ENCODE results near the gene CRHR1.
"Not testable (repeated sequence)": the region's sequence is repeated elsewhere in the genome, so short reads cannot be mapped to it uniquely, and the experiment has no call there.

The CRHR1 gene

GRCh38 chr17:45847101-45847500, 63.0 kb downstream of the CRHR1 start:
- DNase-seq = no peak

- DNase-seq = no peak
Measured at GRCh38 chr17:45847747-45848146, 63.6 kb downstream of the CRHR1 start.

GRCh38 chr17:45848405-45848804, 64.3 kb downstream of the CRHR1 start:
- DNase-seq = no peak

GRCh38 chr17:45848868-45849535, 64.9 kb downstream of the CRHR1 start:
- DNase-seq = no peak

- DNase-seq = no peak
Measured at GRCh38 chr17:45849536-45849990, 65.4 kb downstream of the CRHR1 start.

GRCh38 chr17:45850011-45850410, 65.9 kb downstream of the CRHR1 start:
- DNase-seq = no peak

- DNase-seq = no peak
Measured at GRCh38 chr17:45850468-45850867, 66.3 kb downstream of the CRHR1 start.

GRCh38 chr17:45851022-45851421, 66.9 kb downstream of the CRHR1 start:
- DNase-seq = no peak

GRCh38 chr17:45851464-45851863, 67.3 kb downstream of the CRHR1 start:
- no peak for DNase-seq

- no peak for DNase-seq
Measured at GRCh38 chr17:45851873-45852272, 67.8 kb downstream of the CRHR1 start.

- DNase-seq = no peak
Measured at GRCh38 chr17:45852535-45853297, 68.6 kb downstream of the CRHR1 start.

GRCh38 chr17:45854209-45854608, 70.1 kb downstream of the CRHR1 start:
- DNase-seq = no peak

- DNase-seq = no peak
Measured at GRCh38 chr17:45855691-45856336, 71.7 kb downstream of the CRHR1 start.

- no peak for DNase-seq
Measured at GRCh38 chr17:45857977-45858708, 74.0 kb downstream of the CRHR1 start.

- no peak for DNase-seq
Measured at GRCh38 chr17:45861165-45861564, 77.0 kb downstream of the CRHR1 start.

GRCh38 chr17:45862127-45862526, 78.0 kb downstream of the CRHR1 start:
- not testable (repeated sequence) for DNase-seq

- DNase-seq = no peak
Measured at GRCh38 chr17:45863857-45864654, 79.9 kb downstream of the CRHR1 start.

GRCh38 chr17:45867171-45867570, 83.1 kb downstream of the CRHR1 start:
- DNase-seq = no peak

- no peak for DNase-seq
Measured at GRCh38 chr17:45867702-45868101, 83.6 kb downstream of the CRHR1 start.

- no peak for DNase-seq
Measured at GRCh38 chr17:45868276-45868675, 84.2 kb downstream of the CRHR1 start.

GRCh38 chr17:45869676-45870341, 85.7 kb downstream of the CRHR1 start:
- no peak for DNase-seq

Data from GOT3 (cell line).